NCI-H2171 (cell line): Measurements from ENCODE around the gene OR2C3.
"Not testable (repeated sequence)": the region's sequence is repeated elsewhere in the genome, so short reads cannot be mapped to it uniquely, and the experiment has no call there.

Experiments
- DNase-seq: peaks from one replicate; lab custom pipeline; 2025; lab: John Stamatoyannopoulos, UW

The OR2C3 gene

GRCh38 chr1:247517795-247518612 lies 18.2 kb downstream of the OR2C3 start:
- DNase-seq = no peak

- DNase-seq = no peak
Observed at GRCh38 chr1:247506831-247507230, 29.4 kb downstream of the OR2C3 start.

- no peak for DNase-seq
Observed at GRCh38 chr1:247500865-247501264, 35.4 kb downstream of the OR2C3 start.

GRCh38 chr1:247496581-247497285 lies 39.5 kb downstream of the OR2C3 start:
- DNase-seq = no peak

- no peak for DNase-seq
Observed at GRCh38 chr1:247494767-247495166, 41.5 kb downstream of the OR2C3 start.

- no peak for DNase-seq
Observed at GRCh38 chr1:247493106-247493505, 43.1 kb downstream of the OR2C3 start.

GRCh38 chr1:247491328-247491727 lies 44.9 kb downstream of the OR2C3 start:
- DNase-seq = no peak

GRCh38 chr1:247487057-247487456 lies 49.2 kb downstream of the OR2C3 start:
- DNase-seq = no peak

- DNase-seq = no peak
Observed at GRCh38 chr1:247482747-247483146, 53.5 kb downstream of the OR2C3 start.

- not testable (repeated sequence) for DNase-seq
Observed at GRCh38 chr1:247476328-247477058, 59.7 kb downstream of the OR2C3 start.

- no peak for DNase-seq
Observed at GRCh38 chr1:247475793-247476192, 60.4 kb downstream of the OR2C3 start.
